Skin of body (tissue), 2 donors: ENCODE measurements around the gene IGF2. TPM values are rescaled to one million over a fixed set of nuclear protein-coding genes. Genes with fewer than 3 reads are reported as not detected.
"Not testable (repeated sequence)": the region's sequence is repeated elsewhere in the genome, so short reads cannot be mapped to it uniquely, and the experiment has no call there.

Experiments
- DNase-seq: peaks from one replicate; lab custom pipeline; 2025; lab: John Stamatoyannopoulos, UW
- total RNA-seq: library from RNA; depleted of rRNA; stranded (reverse); fragments of >200 nt; gene quantifications from one replicate; pipeline ENCODE4 v1.2.3, GENCODE V29; 2014

IGF2 gene
- total RNA-seq, 1 donor from 2014 or later, result 467 TPM

DNA sequence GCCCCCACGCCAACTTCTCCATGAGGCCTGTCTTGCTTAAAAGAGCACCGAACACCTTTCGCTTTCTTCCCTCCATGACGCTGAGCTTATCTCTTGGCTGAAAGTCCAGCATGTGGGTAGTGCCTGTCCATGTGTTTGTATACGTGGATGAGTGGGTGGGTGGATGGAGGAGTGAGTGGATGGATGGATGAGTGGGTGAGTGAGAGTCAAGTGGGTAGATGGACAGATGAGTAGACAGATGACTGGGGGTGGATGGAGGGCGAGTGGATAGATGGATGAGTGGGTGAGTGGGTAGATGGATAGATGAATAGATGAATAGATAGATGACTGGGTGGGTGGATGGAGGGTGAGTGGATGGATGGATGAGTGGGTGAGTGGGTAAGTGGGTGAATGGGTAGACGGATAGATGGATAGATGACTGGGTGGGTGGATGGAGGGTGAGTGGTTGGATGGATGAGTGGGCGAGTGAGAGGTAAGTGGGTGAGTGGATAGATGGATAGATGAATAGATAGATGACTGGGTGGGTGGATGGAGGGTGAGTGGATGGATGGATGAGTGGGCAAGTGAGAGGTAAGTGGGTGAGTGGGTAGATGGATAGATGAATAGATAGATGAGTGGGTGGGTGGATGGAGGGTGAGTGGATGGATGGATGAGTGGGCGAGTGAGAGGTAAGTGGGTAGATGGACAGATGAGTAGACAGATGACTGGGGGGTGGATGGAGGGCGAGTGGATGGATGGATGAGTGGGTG, 14.3 kb downstream of the IGF2 start:
- DNase-seq, result not testable (repeated sequence)

DNA sequence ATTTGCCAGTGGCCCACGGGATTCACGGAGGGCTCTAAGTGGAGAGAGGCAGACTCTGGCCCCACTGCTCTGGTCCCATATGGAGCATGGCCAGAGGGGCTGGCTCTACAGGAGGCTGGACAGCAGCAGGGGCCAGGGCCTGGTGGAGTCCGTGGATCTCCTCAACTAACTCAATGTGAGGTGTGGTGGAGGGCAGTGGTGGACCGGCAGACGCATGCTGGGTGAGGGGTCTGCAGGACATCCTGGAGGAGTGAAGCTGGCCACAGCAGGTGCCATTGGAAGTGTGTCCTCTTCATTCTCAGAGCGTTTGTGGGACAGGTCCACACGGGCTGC, 15.6 kb downstream of the IGF2 start:
- DNase-seq, result no peak

DNA sequence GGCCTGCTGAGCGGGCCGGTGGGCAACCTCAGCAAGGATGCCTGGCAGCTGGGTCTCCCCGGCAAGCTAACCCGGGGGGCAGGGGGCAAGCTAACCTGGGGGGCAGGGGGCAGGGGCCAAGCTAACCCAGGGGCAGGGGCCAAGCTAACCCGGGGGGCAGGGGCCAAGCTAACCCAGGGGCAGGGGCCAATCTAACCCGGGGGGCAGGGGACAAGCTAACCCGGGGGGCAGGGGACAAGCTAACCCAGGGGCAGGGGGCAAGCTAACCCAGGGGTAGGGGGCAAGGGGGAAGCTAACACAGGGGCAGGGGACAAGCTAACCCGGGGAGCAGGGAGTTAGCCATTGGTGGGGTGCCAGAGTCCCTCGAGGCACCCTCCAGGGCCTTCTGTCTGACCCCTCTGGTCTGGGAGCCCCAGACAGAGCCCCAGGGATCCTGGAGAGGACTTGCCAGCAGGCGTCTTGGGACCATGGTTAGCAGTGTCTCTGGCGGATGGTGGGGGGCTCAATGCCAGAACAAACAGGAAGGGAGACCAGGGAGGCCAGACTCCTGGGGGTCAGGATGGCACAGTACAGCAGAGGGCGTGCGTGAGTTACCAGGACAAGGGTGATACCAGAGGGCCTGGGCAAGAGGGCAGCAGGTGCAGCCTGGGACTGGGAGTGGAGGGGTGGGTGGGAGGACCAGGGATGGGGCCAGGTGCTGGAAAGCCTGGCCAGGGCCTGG, 16.1 kb downstream of the IGF2 start:
- DNase-seq, result no peak

DNA sequence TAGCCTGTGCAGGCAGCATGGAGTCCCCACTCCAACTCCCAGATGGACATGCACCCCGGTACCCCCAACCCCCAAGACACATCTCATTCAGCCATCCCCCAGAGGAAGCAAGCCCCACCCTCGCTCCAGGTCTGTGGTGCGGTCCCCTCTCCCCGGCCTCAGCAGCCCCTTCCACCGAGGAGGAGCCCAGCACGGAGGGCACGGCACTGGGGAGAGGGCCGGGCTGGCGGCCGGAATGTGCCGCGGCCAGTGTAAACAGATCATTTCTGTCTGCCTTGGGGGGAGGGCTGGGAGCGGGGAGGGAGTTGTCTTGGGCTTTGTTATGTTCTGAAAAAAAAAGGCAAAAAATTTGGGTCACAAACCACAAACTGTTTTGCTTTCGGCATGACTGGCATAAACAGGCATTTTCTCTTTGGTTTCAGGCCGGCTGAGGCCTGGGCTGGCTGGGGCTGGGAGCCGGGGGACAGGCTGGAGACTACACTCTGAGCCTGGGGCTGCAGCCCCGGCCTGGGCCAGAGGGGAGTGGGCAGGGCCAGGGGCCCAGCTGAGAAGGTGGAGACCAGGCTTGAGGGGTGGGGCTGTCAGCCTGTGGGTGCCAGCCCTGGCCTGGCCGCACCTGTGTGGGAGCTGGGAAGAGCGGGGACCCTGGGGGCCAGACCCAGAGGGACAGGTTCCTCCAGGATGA, 16.8 kb downstream of the IGF2 start:
- DNase-seq, result no peak

DNA sequence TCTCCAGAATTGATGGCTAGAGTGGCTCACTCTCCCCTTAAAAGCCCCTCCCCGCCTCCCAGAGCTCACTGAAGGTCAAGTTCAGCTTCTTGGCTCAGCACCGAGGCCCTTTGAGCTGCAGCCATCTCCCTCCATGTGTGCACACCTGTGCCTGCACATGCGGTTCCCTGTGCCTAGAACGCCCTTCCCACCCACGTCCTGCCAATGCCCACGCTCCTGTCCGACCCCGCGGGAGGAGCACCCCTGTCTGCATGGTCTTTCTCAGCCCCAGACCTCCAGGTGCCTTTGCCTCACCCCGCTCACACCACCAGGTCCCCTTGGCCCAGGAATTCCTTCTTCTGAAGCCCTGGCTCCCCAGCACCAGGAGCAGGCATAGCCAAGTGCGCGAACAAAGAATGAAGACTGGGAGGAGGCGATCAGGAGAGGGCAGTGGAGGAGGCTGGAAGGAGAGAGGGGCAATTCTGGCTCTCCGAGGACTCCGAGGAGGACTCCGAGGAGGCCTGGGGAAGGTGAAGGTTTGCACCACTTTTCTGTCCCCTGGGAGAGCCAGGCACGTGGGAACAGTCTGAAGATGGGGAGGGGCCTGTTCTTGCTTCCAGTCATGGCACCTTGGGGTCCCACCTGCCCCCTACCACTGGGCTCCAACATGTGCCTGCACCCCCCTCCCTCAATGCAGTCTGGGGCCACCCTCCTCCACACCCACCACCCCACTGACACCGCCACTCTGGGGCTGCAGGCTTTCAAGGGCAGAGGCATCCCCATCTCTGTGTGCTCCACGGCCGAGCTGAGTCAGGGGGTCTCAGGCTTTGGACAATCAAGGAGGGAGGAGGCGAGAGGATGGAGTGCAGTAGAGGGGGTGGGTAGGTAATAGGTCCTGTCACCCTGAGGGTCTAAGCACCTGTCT, 17.7 kb downstream of the IGF2 start:
- DNase-seq, result no peak

DNA sequence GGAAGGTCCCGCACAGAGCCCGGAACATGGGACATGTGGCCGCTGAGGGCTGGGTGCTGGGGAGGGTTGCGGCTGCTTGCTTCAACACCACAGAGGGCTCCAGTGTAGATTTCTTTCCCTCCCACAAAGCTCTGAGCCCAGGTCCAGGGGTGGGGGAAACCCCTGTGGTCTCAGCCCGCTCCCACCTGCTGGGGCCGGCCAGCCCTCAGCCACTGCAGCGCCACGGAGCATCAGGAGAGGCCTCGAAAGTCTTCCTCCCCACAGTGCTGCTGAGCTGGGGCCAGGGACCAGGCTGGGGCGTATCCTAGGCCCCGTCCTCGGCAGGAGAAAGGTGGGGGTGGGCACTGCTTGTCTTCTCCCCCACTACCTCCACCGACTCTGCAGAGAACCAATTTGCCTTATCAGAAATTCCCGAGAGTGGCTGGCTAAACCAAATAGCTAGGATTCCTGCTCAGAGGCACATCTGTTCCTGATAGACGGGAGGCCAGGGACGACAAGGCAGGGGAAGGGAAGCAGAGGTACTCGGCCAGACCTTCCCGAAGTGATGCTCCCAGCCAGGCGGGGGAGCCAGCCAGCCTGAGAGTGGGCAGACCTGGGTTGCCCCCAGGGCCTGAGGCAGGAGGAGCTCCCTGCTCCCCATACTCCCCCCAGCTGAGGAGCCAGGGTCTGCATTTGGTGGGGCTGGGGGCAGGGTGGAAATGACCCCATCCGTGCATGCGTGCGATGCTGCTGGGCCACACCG, 18.7 kb downstream of the IGF2 start:
- peak; percentile 17 for DNase-seq

DNA sequence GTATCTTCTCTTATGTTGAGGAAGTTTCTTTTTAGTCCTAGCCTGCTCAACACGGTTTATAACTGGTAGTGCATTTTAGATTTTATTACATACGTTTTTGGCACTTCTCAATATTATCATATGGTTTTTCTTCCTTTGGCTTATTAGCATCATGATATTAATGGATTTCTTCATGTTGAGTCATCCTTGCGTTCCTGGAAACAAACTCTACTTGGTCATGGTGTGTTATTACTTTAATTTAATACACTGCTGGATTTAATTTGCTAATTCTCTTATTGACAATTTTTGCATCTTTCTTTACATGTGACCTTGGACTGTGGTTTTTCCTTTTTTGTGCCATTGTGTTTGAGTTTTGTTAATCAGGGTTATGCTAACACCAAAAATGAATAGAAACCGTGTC, 20.5 kb downstream of the IGF2 start:
- DNase-seq, result peak; percentile 65

DNA sequence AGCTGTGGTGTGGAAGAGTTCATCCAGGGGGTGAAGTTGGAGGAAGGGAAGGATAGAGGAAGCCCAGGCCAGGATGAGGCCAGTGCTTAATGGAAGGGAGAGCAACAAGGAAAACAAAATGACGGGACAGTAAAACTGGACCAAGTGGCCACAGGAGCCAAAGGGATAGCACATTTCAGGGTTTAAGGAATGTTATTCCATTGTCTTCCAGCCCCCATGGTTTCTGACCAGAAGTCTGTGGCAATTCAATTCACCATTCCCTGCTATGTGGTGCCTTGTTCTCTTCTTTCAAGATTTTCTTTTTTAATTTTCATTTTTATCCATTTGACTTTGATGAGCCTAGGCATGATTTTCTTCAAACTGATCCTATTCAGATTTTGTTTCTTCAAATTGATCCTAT, 22.5 kb downstream of the IGF2 start:
- no peak for DNase-seq

DNA sequence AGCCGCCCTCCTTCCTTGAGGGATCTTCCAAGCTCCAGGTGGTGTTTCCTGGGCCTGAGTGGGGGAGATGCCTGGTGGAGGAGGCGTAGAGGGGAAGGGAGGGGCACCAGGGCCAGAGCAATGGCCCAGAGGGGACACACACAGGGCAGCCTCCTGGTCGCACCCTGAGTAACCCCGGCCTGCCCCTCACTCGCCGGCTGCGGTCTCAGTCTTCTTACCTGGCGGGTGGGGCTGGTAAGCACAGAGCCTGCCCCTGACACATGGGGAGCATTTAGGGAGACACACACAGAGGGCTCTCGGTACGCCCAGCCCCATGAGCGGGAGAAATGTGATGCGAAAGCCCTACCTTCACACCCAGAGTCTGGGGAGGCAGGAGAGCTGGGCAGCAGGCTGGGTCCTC, 23.9 kb downstream of the IGF2 start:
- DNase-seq, result no peak

DNA sequence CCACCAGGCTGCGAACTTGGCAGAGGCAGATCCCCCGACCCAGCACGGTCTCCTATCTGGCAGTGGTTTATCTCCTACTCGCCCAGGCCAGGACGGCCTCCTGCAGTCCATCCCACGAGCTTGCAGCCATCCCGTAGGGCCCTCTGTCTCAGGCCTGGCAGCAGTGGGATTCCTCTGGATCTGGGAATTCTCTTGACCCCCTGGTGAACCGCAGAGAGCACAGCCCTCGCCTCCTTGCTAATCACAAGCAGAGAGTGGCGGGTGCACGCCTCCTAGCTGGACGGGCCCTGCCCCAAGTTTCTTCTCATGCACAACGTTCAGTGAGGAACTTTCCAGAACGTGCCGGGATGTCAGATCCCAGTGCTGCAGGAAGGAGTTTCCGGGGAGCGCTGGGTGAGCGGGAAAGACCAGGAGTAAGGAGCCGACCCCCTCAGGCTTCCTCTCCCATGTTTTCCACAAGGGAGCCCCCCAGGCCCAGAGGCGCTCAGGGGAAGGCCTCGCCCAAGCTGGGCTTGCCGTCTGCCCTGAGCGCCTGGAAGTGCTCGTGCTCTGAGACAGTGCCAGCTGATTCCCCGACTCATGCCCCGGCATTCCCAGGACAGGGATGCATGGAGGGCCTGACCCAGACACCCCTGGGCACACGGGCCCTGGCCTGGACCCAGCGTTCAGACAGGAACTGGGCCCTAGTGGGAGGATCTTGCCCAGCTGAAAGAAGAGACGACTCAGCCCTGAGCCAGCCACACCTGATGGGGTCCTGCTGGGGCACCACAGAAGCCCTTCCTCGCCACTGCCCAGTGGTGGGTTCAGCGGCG, 24.6 kb downstream of the IGF2 start:
- DNase-seq, result no peak

DNA sequence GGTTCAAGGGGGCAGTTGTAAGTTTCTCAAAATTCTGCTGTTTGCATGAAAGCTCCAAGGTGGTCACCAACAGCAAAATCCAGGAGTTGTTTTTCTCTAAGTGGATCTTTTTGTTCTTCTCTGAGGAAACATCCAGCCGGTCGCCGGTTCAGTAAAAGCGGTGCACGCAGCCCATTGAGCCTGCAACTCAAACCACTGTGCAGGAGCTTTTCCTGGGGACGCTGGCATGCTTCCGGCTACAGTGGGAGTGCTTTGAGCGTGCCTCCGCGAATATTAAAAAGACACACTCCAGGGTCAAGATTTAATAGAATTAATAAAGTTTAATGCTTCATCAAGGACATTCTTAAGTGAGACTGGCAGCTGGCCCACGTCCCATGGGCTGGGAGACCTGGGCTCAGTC, 25.4 kb downstream of the IGF2 start:
- no peak for DNase-seq

DNA sequence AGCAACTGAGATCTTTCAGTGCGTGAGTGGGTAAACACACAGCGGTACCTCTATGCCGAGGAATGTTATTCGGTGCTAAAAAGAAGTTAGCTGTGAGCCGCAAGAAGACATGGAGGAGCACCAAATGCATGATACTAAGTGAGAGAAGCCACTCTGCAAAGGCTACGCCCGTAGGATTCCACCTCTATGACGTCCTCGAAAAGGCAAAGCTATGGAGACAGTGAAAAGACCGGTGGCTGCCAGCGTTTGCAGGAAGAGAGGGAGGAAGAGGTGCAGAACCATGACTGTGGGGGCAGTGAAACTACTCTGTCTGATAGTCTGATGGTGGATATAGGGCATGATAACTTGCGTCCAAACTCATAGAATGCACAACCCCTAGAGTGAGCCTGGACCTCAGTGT, 28.7 kb downstream of the IGF2 start:
- no peak for DNase-seq

DNA sequence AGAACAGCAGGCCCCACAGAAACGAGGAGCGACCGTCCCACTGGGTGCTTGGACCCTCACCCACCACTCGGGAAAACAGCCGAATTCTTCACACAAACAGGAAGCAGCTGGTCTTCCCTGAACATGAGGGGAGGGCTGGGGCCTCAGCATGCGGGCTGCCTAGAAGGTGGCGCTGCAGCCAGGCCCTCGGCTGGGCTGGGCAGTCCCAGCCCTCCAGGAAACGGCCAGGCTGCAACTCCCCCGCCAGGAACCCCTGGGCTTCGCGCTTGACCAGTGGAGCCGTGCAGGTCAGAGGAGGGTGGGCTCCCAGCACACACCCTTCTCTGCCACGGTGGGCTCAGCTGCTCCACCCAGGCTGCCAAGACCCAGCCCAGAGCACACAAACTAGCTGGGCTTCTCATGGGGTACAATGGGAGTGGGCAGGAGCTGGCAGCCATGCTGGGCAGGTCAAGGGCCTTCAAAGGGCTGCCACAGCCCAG, 29.6 kb downstream of the IGF2 start:
- DNase-seq, result no peak

DNA sequence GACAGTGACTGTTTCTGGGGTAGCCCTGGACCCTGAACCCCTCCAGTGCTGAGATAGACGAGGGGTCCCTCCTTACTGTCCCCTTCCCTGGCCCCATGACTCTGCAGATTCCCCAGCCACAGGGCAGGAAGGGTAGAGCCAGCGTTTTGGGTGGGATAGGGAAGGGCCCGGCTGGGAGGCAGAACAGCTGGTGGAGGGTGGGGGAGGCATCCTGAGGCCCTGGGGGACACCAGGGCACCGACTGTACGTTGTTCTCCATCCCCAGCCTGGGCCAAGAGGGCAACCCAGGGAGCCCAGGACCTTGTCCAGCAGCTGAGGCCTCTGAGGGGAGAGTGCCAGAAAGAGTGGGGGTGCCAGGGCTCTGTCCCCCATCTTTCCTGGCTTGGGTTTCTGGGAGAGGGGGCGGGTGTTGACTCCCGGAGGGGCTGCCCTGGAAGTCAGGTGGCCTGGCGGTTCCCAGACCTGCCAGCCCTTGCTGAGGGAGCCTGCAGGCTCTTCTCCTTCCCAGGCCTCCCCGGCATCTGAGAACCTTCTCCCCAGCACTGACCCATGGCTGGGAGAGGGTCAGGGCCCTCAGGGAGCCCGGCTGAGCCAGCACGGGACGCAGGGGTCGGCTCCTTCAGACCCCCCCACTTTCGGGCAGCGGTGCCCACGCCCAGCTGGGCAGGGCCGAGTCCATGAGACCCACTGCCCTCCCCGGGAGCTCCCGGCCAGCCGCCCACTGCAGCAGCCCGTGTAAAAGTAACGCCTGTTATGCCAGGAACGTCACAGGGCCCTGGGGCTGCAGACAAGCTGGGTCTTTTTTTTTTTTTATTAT, 30.3 kb downstream of the IGF2 start:
- DNase-seq, result no peak

DNA sequence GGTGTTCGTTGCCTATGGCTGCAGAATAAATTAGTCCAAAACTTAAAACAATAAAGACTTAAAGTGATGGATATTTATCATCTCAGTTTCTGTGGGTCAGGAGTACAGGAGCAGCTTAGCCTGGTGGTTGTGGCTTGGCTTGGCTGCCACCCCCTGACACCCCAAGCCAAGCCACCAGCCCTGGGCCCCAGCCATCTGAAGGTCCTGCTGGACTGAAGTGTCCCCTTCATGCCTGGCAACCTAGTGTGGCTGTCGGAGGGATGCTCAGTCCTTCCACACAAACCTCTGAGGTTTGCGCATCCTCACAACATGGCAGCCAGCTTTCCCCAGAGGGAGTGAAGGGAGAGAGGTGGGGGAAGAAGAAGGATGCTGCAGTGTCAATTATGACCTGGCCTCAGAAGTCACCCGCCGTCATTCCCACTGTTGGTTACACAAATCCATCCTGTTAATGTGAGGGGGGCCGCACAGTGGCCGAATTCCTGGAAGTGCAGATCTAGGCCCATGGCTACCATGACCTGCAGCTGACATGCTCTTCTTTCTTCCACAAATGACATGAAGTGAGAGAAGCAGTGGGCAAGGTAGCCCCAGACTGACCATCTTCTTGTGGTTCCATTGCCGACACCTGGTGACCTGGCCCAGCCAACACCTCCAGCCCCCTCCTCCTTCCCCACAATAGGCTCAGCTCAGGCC, 31.1 kb downstream of the IGF2 start:
- no peak for DNase-seq

DNA sequence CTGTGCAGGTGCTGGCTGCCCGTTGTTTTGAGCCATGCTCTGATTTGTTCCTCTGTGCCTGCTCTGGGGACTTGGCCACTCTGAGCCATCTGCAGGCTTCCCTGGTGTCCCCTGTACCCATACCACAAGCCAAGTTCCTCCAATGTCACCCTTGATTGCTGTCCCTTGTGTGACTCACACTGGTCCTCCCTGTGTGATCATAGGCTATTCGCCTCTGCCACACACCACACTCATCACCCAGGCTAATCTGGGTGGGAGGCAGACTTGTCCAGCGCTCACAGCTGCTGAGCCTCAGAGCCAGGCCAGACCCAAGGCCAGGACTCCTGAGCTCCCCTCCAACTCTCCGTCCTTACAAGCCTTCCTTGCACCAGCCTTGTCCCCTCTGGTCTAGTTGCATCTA, 31.7 kb downstream of the IGF2 start:
- no peak for DNase-seq

DNA sequence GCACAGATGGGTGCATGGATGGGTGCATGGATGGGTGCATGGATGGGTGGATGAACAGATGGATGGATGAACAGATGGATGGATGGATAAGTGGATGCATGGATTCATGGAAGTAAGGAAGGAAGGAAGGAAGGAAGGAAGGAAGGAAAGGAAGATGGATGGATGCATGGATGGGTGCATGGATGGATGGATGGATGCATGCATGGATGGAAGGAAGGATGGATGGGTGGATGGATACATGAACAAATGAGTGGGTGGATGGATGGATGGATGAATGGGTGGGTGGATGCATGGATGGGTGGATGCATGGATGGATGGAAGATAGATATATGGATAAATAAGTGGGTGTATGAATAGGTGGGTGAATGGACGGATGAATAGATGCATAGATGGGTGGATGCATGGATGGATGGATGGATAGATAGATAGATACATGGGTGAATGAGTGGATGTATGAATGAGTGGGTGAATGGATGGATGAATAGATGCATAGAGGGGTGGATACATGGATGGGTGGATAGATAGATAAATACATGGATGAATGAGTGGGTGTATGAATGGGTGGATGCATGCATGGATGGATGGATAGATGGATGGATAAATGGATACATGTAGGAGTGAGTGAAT, 32.5 kb downstream of the IGF2 start:
- DNase-seq, result no peak

DNA sequence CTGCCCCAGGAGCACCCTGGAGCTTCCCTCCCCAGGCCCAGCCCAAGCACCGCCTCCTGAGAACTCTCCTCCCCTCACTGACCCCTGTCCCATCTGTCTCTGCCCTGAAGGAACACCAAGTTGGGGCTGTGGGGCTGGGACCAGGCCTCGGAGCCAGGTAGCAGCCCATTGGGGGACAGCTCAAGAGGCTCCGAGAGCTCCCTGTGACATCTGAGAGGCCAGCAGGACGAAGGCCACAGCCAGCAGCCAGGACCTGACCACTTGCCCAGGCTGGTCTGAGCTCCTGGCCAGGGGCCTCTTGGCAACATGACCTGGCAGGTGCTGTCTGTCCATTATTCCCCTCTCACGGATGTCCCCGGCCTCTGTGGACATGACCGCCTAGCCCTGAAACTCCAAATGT, 33.7 kb downstream of the IGF2 start:
- no peak for DNase-seq
